Liver (tissue), 9 donors: ENCODE data around the gene RIC3. TPM values are rescaled to one million over a fixed set of nuclear protein-coding genes. Genes with fewer than 3 reads are reported as not detected.

ENCODE experiments used
- DNase-seq: peaks from one replicate; pipeline ENCODE4 v3.0.0-alpha.2; 2017; ENCODE audit warnings: low spot score
- H3K27ac ChIP-seq, 2 donors: one replicate each; pipeline ENCODE4 v1.7.0; 2013; ENCODE audit warnings: inconsistent platforms in 2 of 2, low read length in 2 of 2, control low read depth in 1 of 2, low read depth in 1 of 2, mild to moderate bottlenecking in 1 of 2
- H3K27me3 ChIP-seq, 4 donors: one replicate each; pipeline versions ENCODE4 v1.6.1 to v1.7.0; 2013; ENCODE audit warnings: low read length in 3 of 4, inconsistent platforms in 1 of 4, mild to moderate bottlenecking in 1 of 4, moderate library complexity in 1 of 4; ENCODE audit not compliant: control insufficient read depth in 4 of 4, insufficient read depth in 4 of 4
- H3K36me3 ChIP-seq, 4 donors: one replicate each; pipeline versions ENCODE4 v1.6.1 to v1.7.0; 2013; ENCODE audit warnings: low read length in 3 of 4, mild to moderate bottlenecking in 3 of 4, low read depth in 1 of 4, moderate library complexity in 1 of 4; ENCODE audit not compliant: control insufficient read depth in 4 of 4, insufficient read depth in 3 of 4
- H3K4me1 ChIP-seq, 4 donors: one replicate each; pipeline versions ENCODE4 v1.6.1 to v1.7.0; 2013; ENCODE audit warnings: low read length in 3 of 4, mild to moderate bottlenecking in 3 of 4, moderate library complexity in 1 of 4; ENCODE audit not compliant: control insufficient read depth in 4 of 4, insufficient read depth in 4 of 4
- H3K4me3 ChIP-seq, 3 donors: one replicate each; pipeline versions ENCODE4 v1.6.1 to v1.7.0; 2013; ENCODE audit warnings: low read length in 3 of 3, control low read depth in 1 of 3, low read depth in 1 of 3, mild to moderate bottlenecking in 1 of 3
- H3K9ac ChIP-seq, 2 donors: one replicate each; pipeline ENCODE4 v1.7.0; 2013; ENCODE audit warnings: low read length in 2 of 2, mild to moderate bottlenecking in 2 of 2, moderate library complexity in 2 of 2, control low read depth in 1 of 2, low read depth in 1 of 2
- H3K9me3 ChIP-seq, 4 donors: one replicate each; pipeline versions ENCODE4 v1.6.1 to v1.7.0; 2013; ENCODE audit warnings: low read length in 3 of 4; ENCODE audit not compliant: control insufficient read depth in 4 of 4
- EGR1 ChIP-seq, 2 donors: IDR thresholded peaks; 2 replicates each; pipeline ENCODE4 v1.6.1; 2016 to 2018; ENCODE audit warnings: antibody characterized with exemption in 2 of 2, low read depth in 2 of 2
- FOXA1 ChIP-seq: IDR thresholded peaks from 2 replicates; pipeline ENCODE4 v1.6.1; 2016; ENCODE audit warnings: antibody characterized with exemption
- FOXA2 ChIP-seq: IDR thresholded peaks from 2 replicates; pipeline ENCODE4 v1.6.1; 2016; ENCODE audit warnings: antibody characterized with exemption
- GABPA ChIP-seq, 2 donors: IDR thresholded peaks in 1 of 2; conservative IDR thresholded peaks in 1 of 2; 2 replicates each; pipeline ENCODE4 v1.6.1; 2016; ENCODE audit warnings: antibody characterized with exemption in 2 of 2, mild to moderate bottlenecking in 1 of 2, moderate library complexity in 1 of 2
- HNF4A ChIP-seq, 2 donors: conservative IDR thresholded peaks; 2 replicates each; pipeline ENCODE4 v1.6.1; 2016; ENCODE audit warnings: antibody characterized with exemption in 2 of 2, mild to moderate bottlenecking in 2 of 2
- JUND ChIP-seq, 2 donors: IDR thresholded peaks; 2 replicates each; pipeline ENCODE4 v1.6.1; 2016; ENCODE audit warnings: antibody characterized with exemption in 2 of 2
- NR2F2 ChIP-seq: IDR thresholded peaks from 2 replicates; pipeline ENCODE4 v1.6.1; 2016; ENCODE audit warnings: antibody characterized with exemption
- RAD21 ChIP-seq, 2 donors: IDR thresholded peaks; 2 replicates each; pipeline ENCODE4 v1.6.1; 2016; ENCODE audit warnings: antibody characterized with exemption in 2 of 2, mild to moderate bottlenecking in 2 of 2
- RXRA ChIP-seq, 2 donors: IDR thresholded peaks; 2 replicates each; pipeline ENCODE4 v1.6.1; 2017 to 2018; ENCODE audit warnings: antibody characterized with exemption in 2 of 2, mild to moderate bottlenecking in 1 of 2
- SP1 ChIP-seq: IDR thresholded peaks from 2 replicates; pipeline ENCODE4 v1.6.1; 2018; ENCODE audit warnings: antibody characterized with exemption, mild to moderate bottlenecking
- TAF1 ChIP-seq: conservative IDR thresholded peaks from 2 replicates; pipeline ENCODE4 v1.6.1; 2016; ENCODE audit warnings: antibody characterized with exemption, mild to moderate bottlenecking
- WGBS: extraction: QIAGEN DNeasy Blood & Tissue Kit; methylation state at CpG from one replicate; pipeline ENCODE4 v1.1.7; 2013; 5-methylcytosine and 5-hydroxymethylcytosine counted together
- polyA plus RNA-seq, 2 donors: library from polyadenylated mRNA; stranded (reverse) in 1 of 2; unstranded in 1 of 2; fragments of 200-250 nt in 1 of 2; fragments of >200 nt in 1 of 2; fragmentation: Nextera tagmentation in 1 of 2; extraction: Ambion mirVana in 1 of 2; gene quantifications; one replicate each; pipeline versions ENCODE4 v1.2.1 to v1.2.3, GENCODE V29; 2013 to 2015
- total RNA-seq, 2 donors: library from RNA; depleted of rRNA; stranded (reverse); fragments of >200 nt; gene quantifications; one replicate each; pipeline ENCODE4 v1.2.3, GENCODE V29; 2014
- TF ChIP-seq, protein P1 (sequence below): fragments of 150-350 bp; IDR thresholded peaks from 2 replicates; pipeline ENCODE4 v1.5.1; 2017; ENCODE audit warnings: improper control_type of control experiment, low read depth, low read length; ENCODE audit not compliant: missing input control
- TF ChIP-seq, protein P2 (sequence below): IDR thresholded peaks from 2 replicates; pipeline ENCODE4 v1.6.1; 2016; ENCODE audit warnings: antibody characterized with exemption, mild to moderate bottlenecking
- TF ChIP-seq, protein P3 (sequence below): IDR thresholded peaks from 2 replicates; pipeline ENCODE4 v1.6.1; 2016; ENCODE audit warnings: antibody characterized with exemption
- TF ChIP-seq, protein P4 (sequence below): IDR thresholded peaks from 2 replicates; pipeline ENCODE4 v1.6.1; 2016; ENCODE audit warnings: antibody characterized with exemption
- donor health status: healthy.
- donor health status: healthy.
- donor health status: healthy.
- donor health status: healthy.
- donor health status: healthy.

Gene RIC3
- total and polyA plus RNA-seq, 4 donors, result 0.89 to 9.8 (median 4.5) TPM

DNA sequence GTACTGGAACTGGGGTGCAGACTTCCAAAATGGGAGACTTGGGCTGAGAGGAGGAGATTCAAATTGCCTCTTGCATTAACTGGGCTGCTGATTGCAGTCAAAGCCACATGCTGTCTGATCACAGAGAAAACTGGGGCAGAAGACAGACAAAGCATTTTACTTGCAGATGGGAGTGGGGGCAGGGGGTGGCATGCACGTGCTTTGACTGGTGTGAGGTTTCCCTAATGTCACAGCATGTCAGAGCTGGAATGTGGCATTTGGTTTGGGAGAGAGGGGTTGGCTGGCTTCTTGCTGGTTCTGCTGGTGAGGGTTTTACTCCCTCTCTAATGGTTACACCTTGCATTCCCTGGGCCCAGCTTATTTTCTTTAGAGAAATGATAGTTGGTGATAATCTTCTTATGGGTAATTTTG is 84.9 kb downstream of the RIC3 start:
- H3K9me3 ChIP-seq, result no peaks in the 10 kb centered on the region
- no peak overlapping the region for H3K4me3 ChIP-seq
- WGBS, result 76% methylated on average over 1 of the region's 1 CpG
- DNase-seq, result no peak
- H3K27me3 ChIP-seq, result no peaks in the 10 kb centered on the region
- peaks cover 3 to 7% (median 5%) of the 10 kb centered on the region in 4 donors for H3K4me1 ChIP-seq
- no peak overlapping the region for H3K9ac ChIP-seq
- H3K36me3 ChIP-seq, result no peaks in the 10 kb centered on the region
- H3K27ac ChIP-seq, result no peak overlapping the region
- no peak for TF ChIP-seq HNF4A (conservative IDR thresholded peaks at IDR 0.05)
- no peak for TF ChIP-seq GABPA (IDR thresholded peaks at IDR 0.05 in 1 of 2, conservative IDR thresholded peaks at IDR 0.05 in 1 of 2)
- no peak for TF ChIP-seq JUND (IDR thresholded peaks at IDR 0.05)
- TF ChIP-seq, protein P1, sequence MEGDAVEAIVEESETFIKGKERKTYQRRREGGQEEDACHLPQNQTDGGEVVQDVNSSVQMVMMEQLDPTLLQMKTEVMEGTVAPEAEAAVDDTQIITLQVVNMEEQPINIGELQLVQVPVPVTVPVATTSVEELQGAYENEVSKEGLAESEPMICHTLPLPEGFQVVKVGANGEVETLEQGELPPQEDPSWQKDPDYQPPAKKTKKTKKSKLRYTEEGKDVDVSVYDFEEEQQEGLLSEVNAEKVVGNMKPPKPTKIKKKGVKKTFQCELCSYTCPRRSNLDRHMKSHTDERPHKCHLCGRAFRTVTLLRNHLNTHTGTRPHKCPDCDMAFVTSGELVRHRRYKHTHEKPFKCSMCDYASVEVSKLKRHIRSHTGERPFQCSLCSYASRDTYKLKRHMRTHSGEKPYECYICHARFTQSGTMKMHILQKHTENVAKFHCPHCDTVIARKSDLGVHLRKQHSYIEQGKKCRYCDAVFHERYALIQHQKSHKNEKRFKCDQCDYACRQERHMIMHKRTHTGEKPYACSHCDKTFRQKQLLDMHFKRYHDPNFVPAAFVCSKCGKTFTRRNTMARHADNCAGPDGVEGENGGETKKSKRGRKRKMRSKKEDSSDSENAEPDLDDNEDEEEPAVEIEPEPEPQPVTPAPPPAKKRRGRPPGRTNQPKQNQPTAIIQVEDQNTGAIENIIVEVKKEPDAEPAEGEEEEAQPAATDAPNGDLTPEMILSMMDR, result no peak
- TF ChIP-seq FOXA1, result no peak
- no peak for TF ChIP-seq RXRA (IDR thresholded peaks at IDR 0.05)
- TF ChIP-seq FOXA2, result no peak
- TF ChIP-seq, protein P2, sequence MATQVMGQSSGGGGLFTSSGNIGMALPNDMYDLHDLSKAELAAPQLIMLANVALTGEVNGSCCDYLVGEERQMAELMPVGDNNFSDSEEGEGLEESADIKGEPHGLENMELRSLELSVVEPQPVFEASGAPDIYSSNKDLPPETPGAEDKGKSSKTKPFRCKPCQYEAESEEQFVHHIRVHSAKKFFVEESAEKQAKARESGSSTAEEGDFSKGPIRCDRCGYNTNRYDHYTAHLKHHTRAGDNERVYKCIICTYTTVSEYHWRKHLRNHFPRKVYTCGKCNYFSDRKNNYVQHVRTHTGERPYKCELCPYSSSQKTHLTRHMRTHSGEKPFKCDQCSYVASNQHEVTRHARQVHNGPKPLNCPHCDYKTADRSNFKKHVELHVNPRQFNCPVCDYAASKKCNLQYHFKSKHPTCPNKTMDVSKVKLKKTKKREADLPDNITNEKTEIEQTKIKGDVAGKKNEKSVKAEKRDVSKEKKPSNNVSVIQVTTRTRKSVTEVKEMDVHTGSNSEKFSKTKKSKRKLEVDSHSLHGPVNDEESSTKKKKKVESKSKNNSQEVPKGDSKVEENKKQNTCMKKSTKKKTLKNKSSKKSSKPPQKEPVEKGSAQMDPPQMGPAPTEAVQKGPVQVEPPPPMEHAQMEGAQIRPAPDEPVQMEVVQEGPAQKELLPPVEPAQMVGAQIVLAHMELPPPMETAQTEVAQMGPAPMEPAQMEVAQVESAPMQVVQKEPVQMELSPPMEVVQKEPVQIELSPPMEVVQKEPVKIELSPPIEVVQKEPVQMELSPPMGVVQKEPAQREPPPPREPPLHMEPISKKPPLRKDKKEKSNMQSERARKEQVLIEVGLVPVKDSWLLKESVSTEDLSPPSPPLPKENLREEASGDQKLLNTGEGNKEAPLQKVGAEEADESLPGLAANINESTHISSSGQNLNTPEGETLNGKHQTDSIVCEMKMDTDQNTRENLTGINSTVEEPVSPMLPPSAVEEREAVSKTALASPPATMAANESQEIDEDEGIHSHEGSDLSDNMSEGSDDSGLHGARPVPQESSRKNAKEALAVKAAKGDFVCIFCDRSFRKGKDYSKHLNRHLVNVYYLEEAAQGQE, result no peak
- TF ChIP-seq TAF1, result no peak
- TF ChIP-seq SP1, result no peak
- TF ChIP-seq RAD21 (IDR thresholded peaks at IDR 0.05), result no peak
- TF ChIP-seq, protein P3, sequence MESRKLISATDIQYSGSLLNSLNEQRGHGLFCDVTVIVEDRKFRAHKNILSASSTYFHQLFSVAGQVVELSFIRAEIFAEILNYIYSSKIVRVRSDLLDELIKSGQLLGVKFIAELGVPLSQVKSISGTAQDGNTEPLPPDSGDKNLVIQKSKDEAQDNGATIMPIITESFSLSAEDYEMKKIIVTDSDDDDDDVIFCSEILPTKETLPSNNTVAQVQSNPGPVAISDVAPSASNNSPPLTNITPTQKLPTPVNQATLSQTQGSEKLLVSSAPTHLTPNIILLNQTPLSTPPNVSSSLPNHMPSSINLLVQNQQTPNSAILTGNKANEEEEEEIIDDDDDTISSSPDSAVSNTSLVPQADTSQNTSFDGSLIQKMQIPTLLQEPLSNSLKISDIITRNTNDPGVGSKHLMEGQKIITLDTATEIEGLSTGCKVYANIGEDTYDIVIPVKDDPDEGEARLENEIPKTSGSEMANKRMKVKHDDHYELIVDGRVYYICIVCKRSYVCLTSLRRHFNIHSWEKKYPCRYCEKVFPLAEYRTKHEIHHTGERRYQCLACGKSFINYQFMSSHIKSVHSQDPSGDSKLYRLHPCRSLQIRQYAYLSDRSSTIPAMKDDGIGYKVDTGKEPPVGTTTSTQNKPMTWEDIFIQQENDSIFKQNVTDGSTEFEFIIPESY, result no peak
- TF ChIP-seq NR2F2, result no peak

DNA sequence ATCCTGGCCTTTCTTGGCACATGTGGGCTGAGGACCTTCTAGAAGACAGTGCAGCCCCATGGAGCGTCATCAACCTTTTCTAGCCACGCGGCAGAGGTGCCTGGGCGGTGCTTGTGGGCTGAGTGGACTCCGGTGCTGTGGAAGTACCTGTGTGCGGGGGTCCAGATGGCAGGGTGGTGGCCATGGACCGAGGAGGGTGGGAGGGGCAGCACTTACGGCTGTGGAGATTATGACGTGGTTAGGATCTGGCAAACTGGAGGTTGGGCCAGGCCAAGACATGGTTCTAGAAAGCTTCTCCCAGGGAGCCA is 85.8 kb downstream of the RIC3 start:
- no peaks in the 10 kb centered on the region for H3K27me3 ChIP-seq
- no peaks in the 10 kb centered on the region for H3K9me3 ChIP-seq
- no peak overlapping the region for H3K4me3 ChIP-seq
- TF ChIP-seq HNF4A (conservative IDR thresholded peaks at IDR 0.05) (no peak), EGR1 (IDR thresholded peaks at IDR 0.05; ENCODE audit: low read depth in 2 of 2) (no peak), RAD21 (IDR thresholded peaks at IDR 0.05) (no peak), JUND (IDR thresholded peaks at IDR 0.05) (no peak), GABPA (IDR thresholded peaks at IDR 0.05 in 1 of 2, conservative IDR thresholded peaks at IDR 0.05 in 1 of 2) (no peak), RXRA (IDR thresholded peaks at IDR 0.05) (no peak), NR2F2 (no peak)
- TF ChIP-seq, protein P1, result no peak
- TF ChIP-seq, protein P4, sequence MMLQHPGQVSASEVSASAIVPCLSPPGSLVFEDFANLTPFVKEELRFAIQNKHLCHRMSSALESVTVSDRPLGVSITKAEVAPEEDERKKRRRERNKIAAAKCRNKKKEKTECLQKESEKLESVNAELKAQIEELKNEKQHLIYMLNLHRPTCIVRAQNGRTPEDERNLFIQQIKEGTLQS, result no peak
- no peaks in the 10 kb centered on the region for H3K36me3 ChIP-seq
- no peak overlapping the region for H3K27ac ChIP-seq
- no peak for DNase-seq
- WGBS, result 85% methylated on average over 9 of the region's 9 CpGs
- H3K4me1 ChIP-seq, result peaks cover 3 to 7% (median 5%) of the 10 kb centered on the region in 4 donors
- no peak overlapping the region for H3K9ac ChIP-seq
